Activated CD8-positive, alpha-beta memory T cell treated with anti-CD3 and anti-CD28 coated beads, Interleukin-2, amount 50 U/mL, for 4 hours (primary cell): ENCODE results near the gene ACSBG1.
"Not testable (repeated sequence)": the region's sequence is repeated elsewhere in the genome, so short reads cannot be mapped to it uniquely, and the experiment has no call there.

Source experiments
- DNase-seq: peaks from one replicate; pipeline ENCODE4 v3.0.0-alpha.2; 2020

The ACSBG1 gene

GRCh38 chr15:78162038-78162437, 72.3 kb downstream of the ACSBG1 start:
- DNase-seq, result peak; percentile 59

DNA sequence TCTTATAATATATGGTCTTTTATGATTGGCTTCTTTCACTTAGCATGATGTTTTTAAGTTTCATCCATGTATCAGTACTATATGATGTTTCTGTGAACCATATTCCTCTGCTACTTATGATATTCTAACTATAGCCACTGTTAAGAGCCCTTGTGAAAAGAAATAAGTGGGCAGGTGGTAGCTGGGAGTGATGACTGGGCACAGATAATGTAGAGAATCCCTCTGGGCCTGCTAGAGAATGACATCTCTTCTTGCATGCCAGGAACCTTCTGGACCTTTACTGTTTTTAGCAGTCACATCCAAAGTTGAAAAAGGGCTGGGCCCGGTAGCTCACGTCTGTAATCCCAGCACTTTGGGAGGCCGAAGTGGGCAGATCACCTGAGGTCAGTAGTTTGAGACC, 75.0 kb downstream of the ACSBG1 start:
- DNase-seq, result no peak

- no peak for DNase-seq
Measured at GRCh38 chr15:78157203-78157602, 77.2 kb downstream of the ACSBG1 start.

DNA sequence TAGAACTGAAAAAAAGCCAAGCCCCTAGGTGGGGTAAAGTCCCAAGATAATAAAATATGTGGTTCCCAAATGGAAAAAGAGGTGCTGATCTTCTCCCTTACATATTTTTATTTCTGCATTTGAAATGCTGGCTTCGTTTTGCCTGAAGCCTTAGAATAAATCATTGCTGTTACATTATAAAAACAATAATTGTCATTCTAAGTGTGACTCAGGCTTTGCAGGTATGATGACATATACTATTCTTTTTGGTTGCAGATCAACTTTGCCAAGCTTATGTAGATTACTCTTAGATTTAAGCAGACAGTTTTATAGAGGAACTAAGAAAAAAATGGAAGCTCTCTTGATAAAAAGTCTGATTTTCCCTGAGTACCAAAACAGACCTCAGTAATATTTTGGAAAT, 77.7 kb downstream of the ACSBG1 start:
- no peak for DNase-seq

- DNase-seq, result no peak
Measured at GRCh38 chr15:78155355-78155939, 78.9 kb downstream of the ACSBG1 start.

DNA sequence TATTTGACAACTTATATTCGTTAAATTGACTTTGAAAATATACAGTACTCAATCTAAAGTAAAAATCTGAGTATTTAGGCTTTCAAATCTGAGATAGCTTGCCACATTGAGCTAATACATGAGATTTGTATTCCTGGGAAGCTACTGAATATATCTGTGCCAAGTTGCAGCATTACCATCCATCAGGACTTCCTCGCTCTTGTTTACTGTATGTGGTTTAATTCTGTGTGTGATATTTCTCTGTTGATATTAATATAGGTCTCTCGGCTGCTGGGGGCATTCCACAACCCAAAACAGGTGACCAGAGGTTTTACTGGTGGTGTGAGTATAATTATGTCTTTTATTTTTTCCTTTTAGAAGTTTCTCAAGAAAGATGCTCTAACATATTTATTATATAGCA, 79.4 kb downstream of the ACSBG1 start:
- DNase-seq, result no peak

DNA sequence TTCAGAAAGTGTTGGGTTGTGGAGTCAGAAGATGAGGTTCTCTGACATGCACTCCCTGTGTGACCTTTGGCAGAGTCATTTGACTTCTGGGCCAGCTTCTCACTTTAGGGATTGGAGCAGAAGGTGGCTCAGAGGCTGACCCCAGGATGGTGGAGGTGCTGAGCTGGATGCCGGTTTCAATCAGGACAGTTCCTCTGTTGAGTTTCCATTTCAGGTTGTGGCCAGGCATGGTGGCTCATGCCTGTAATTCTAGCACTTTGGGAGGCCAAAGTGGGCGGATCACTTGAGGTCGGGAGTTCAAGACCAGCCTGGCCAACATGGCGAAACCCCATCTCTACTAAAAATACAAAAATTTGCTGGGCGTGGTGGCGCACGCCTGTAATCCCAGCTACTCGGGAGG, 83.3 kb downstream of the ACSBG1 start:
- DNase-seq, result not testable (repeated sequence)

DNA sequence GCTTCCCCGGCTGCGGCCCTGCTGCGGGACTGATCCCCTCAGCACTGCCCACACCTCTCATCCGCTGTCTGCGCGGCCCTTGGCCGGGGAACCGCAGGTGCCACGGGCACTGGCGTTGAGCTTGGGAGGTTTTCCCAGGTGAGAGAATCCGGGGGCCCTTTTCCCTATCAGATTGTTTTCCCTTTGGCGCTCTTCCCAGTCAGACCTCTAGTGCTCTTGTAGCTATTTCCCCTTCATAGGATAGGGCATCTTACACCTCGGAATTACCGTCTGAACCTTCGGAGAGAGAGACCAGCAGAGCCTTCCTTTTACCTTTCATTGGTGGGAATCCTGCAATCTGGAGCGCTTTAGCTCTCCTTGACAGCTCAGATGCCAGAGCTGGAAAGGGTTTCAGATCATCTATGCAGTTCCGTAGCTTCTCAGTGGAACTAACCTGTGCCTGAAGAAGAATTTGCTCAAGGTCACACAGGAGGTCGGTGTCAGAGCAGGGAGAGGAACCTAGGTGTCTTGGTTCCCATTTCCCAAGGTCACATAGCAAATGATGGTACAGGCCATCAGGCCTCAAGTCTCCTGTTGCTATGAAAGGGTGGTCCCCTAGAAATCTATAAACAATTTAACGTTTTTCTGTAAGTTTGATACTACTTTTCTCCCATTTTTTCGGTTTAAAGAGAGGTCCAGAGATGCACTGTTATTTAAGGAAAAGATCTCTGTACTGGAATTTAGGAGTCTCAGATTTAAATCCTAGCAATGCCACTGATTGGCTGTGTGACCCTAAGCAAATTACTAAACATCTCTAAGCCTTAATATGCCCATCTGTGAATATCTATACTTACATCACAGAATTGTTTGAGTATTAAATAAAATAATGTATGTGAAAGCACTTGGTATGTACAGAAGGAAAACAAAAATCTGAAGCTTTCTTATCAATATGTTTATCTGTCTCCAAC, 84.3 kb downstream of the ACSBG1 start:
- no peak for DNase-seq

DNA sequence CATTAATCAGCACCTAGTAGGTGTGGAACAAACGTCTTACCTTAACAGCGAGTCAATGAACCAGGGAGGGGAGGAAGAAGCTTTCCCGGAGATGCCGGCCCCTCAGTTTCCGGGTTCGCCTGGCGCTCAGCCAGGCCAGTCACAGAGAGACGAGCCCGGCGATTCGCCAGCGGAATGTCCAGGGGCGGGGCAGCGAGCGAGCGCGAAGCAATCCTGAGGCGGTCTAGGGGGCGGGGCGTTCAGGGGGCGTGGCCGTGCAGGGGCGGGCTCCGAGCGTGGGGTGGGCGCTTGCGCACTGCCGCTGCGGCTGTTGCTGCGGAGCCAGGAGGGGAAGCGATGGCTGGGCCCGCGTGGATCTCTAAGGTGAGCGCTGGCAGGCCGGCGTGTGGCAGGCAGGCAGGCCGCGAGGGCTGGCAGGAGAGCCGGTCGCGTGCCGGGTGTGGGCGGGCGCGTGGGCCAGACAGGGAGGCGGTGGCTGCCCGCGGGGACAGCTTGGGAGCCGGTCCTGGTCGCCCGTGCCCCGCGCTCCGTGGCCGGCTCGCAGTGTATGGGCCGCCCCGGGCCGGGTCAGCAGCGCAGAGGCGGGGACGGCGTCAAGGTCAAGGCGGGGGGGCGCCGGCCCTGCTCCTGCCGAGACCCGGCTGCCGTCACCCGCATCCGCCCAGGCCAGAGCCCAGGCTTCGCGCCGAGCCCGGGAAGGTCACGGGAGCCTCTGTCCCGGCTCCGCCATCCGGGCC, 85.1 kb downstream of the ACSBG1 start, which contains the start of gene IDH3A:
TSS of gene IDH3A (plus strand) at position 295 of the 737 bp plus-strand sequence. CDS start at position 337, 42 bp downstream.
- DNase-seq, result peak; percentile 100

- DNase-seq, result no peak
Measured at GRCh38 chr15:78148392-78149067, 85.8 kb downstream of the ACSBG1 start.

GRCh38 chr15:78147566-78147965, 86.8 kb downstream of the ACSBG1 start:
- no peak for DNase-seq

GRCh38 chr15:78146425-78147154, 87.8 kb downstream of the ACSBG1 start:
- no peak for DNase-seq

DNA sequence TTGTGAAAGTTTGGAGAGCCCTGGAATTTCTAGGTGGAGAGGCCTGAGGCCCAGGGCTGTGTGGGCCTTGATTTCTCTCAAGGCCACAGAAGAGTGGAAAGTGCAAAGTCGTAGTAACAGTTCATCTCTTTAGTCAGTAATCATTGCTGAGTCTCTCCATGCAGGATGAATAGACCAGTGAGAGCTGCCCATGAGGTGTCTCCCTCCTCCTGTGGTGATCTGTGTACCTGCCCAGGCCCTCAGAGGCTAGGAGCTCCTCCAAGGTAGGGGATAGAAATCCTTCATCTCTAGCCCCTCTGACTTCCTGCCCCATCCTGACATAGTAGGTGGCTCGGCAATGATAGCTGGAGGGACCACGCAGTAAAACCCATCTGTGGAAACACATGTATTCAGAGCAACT, 92.0 kb downstream of the ACSBG1 start:
- no peak for DNase-seq

- DNase-seq, result no peak
Measured at GRCh38 chr15:78140292-78140691, 94.1 kb downstream of the ACSBG1 start.

GRCh38 chr15:78139578-78139977, 94.8 kb downstream of the ACSBG1 start:
- no peak for DNase-seq

DNA sequence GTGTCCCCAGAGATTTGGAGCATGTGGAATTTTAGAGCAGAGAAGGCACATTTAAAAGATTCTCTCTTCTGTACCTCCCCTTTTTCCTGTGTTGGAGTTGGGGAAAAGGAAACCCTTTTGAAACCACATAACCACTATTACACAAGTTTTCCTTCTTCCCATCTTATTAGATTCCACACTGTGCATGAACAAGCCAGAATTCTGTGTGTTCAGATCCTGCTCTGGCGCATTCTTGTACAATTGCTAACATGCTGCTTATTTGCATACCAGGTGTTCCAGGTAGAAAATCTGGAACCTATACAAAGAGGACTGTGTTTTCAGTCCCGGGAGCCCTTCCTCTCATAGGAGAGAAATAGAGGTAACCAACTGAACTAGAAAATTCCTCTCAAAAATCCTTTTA, 100.6 kb downstream of the ACSBG1 start:
- no peak for DNase-seq

- DNase-seq, result peak; percentile 78
Measured at GRCh38 chr15:78131295-78132061, 102.9 kb downstream of the ACSBG1 start, which contains the start of gene CIB2. Gene CIB2, minus strand, starts transcription at chr15:78131445. Its CDS starts 230 bp downstream, at chr15:78131215.

DNA sequence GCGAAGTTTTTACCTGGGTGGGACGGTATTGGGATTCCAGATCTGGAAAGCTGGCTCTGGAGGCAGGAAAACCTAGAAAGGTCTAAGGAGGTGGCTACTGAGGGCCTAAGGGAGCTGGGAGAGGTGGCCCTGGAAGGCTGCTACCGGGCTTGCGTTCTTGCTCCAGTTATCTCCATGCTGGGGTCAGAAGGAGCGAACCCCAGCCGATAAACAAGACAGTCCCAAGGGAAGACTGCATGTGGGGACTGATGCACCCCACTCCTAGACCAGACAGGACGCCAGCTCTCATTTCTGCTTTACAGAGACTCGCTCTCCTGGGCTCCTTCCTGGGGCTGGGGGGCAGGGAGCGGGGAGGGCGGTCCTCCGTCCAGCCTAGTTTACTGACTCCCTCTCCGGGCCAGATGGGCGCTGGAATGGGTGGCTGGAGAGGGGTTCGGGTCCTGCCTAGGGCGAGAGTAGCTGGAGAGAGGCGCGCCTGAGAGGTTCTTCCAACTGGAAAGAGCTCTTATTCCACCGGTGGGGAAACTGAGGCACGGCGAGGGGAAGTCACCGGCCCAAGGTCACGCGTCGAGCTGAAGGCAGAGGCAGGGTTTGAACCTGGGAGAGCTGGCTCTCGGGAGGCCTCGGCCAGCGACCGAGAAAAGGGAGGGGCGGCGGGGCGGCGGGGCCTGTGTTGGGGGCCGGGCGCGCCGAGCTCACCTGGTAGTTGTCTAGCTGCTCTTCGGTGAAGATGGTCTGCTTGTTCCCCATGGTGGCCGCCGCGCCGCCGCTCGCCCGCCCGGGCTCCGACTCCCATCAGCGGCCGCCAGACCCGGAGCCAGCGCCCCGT, 103.7 kb downstream of the ACSBG1 start:
- DNase-seq, result no peak

GRCh38 chr15:78129751-78130287, 104.5 kb downstream of the ACSBG1 start:
- DNase-seq, result no peak
